ENCODE data around the gene OLIG3. TPM values are rescaled to one million over a fixed set of nuclear protein-coding genes. Genes with fewer than 3 reads are reported as not detected.

The OLIG3 gene
- total and polyA plus RNA-seq, 2 of the 8 experiments (the other 6 are each of a cell fraction or from before 2014, with no cell fraction given) = 0.60 to 1.3 TPM

DNA sequence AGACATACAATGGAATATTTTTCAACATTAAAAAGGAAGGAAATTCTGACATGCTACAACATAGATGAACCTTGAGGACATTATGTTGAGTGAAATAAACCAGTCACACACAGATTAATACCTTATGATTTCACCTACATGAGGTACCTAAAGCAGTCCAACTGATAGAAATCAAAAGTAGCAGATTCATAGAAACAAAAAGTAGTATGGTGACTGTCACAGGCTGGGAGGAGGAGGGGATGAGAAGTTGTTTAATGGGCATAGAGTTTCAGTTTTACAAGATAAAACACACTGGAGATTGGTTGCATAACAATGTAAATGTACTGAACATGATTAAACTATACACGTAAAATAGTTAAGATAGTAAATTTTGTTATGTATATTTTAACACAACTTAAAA lies 48.5 kb upstream of the OLIG3 start:
- H3K56ac ChIP-seq (replicated peaks; ENCODE audit: insufficient read length, low read depth, low read length) = no peak overlapping the region
- no peak overlapping the region for H2BK15ac ChIP-seq (ENCODE audit: low read length)
- no peaks in the 10 kb centered on the region for H3K23me2 ChIP-seq (ENCODE audit: low read depth, low read length)
- no peak overlapping the region for H3K9ac ChIP-seq (replicated peaks in 1 of 4; ENCODE audit: extremely low read depth in 1 of 4, low read depth in 3 of 4, low read length in 3 of 4)
- ChIA-PET POLR2A (ENCODE audit: partially characterized antibody) (no interaction called here), CTCF (ENCODE audit: partially characterized antibody) (interaction anchor here (0.6 to 1.9 kb wide), 4 partner anchors 10 to 122 kb away, joined by 3 to 9 read pairs (median 4); no protein-coding TSS in a partner anchor)
- H3K4ac ChIP-seq (replicated peaks; ENCODE audit: insufficient read length, low read depth, low read length) = no peak overlapping the region
- no peak overlapping the region for H3K18ac ChIP-seq (ENCODE audit: extremely low read depth, low read length)
- no peak overlapping the region for H4K5ac ChIP-seq (ENCODE audit: insufficient read length, low read depth, low read length)
- peak overlapping the region in 1 of 4 experiments; percentile 25; a peak in 1 of 8 replicates for H3K4me3 ChIP-seq (ENCODE audit: extremely low read depth in 1 of 4, insufficient read depth in 2 of 4, low read depth in 3 of 4, low read length in 4 of 4)
- H3K27me3 ChIP-seq (replicated peaks in 1 of 4; ENCODE audit: control insufficient read depth in 3 of 4, extremely low read depth in 1 of 4, insufficient read depth in 3 of 4, low read length in 3 of 4) = no peaks in the 10 kb centered on the region
- no peak overlapping the region for H4K91ac ChIP-seq (replicated peaks; ENCODE audit: insufficient read length, low read length)
- H3K79me2 ChIP-seq (ENCODE audit: control insufficient read depth in 1 of 2, insufficient read depth in 2 of 2, low read length in 2 of 2) = no peaks in the 10 kb centered on the region
- no peak overlapping the region for H2AFZ ChIP-seq (ENCODE audit: low read length)
- peak overlapping the region in 1 of 2 experiments; percentile 45; a peak in 1 of 4 replicates for H3K4me2 ChIP-seq (ENCODE audit: insufficient read depth in 1 of 2, low read depth in 2 of 2, low read length in 2 of 2)
- H2BK20ac ChIP-seq (ENCODE audit: low read length) = no peak overlapping the region
- H3K36me3 ChIP-seq (ENCODE audit: control insufficient read depth in 2 of 4, insufficient read depth in 4 of 4, low read length in 3 of 4) = no peaks in the 10 kb centered on the region
- no peaks in the 10 kb centered on the region for H3K9me3 ChIP-seq (ENCODE audit: insufficient read depth in 2 of 2, low read depth in 1 of 2, low read length in 1 of 2)
- H2BK12ac ChIP-seq (ENCODE audit: low read depth, low read length) = no peak overlapping the region
- H3K4me1 ChIP-seq (replicated peaks in 1 of 4; ENCODE audit: control insufficient read depth in 3 of 4, insufficient read depth in 4 of 4, low read length in 3 of 4) = peaks cover 2 to 19% (median 12%) of the 10 kb centered on the region in 4 experiments; a peak in 5 of 7 replicates
- no peak overlapping the region for H3K27ac ChIP-seq (ENCODE audit: low read depth, low read length)
- H4K20me1 ChIP-seq (replicated peaks in 1 of 2; ENCODE audit: control insufficient read depth in 1 of 2, insufficient read depth in 2 of 2, low read length in 2 of 2) = no peaks in the 10 kb centered on the region
- no peaks in the 10 kb centered on the region for H3K79me1 ChIP-seq (ENCODE audit: low read depth, low read length)
- H3K14ac ChIP-seq (ENCODE audit: insufficient read length) = no peak overlapping the region
- DNase-seq (ENCODE audit: low read depth in 1 of 2, low spot score in 2 of 2) (no peak), FAIRE-seq (no peak)
- 17% methylated on average over 1 of the region's 1 CpG; no CpG with 5 or more reads in 1 of the 2 experiments for WGBS, 2 experiments (ENCODE audit: extremely low coverage in 1 of 2, insufficient coverage in 1 of 2, insufficient read length in 1 of 2, insufficient replicate concordance in 2 of 2, low coverage in 1 of 2, low lambda C conversion rate in 2 of 2, missing lambda C conversion rate in 1 of 2)
- H3K23ac ChIP-seq (ENCODE audit: insufficient read length) = no peak overlapping the region
- no peak overlapping the region for H2AK5ac ChIP-seq (ENCODE audit: low read depth, low read length)
- no peak overlapping the region for H2BK120ac ChIP-seq (replicated peaks; ENCODE audit: low read depth, low read length)
- H2BK5ac ChIP-seq (ENCODE audit: low read depth, low read length) = no peak overlapping the region
- H4K8ac ChIP-seq (ENCODE audit: extremely low read depth, insufficient read depth, low read length) = no peak overlapping the region
- no peak for TF ChIP-seq EZH2 (IDR thresholded peaks at IDR 0.05; ENCODE audit: low read depth, low read length, severe bottlenecking)
- no peak for TF ChIP-seq HDAC2 (IDR thresholded peaks at IDR 0.05; ENCODE audit: borderline replicate concordance in 1 of 2, low read depth in 2 of 2, low read length in 2 of 2)
- no peak for TF ChIP-seq ASH2L (IDR thresholded peaks at IDR 0.05; ENCODE audit: low read length)
- TF ChIP-seq KDM4A (IDR thresholded peaks at IDR 0.05; ENCODE audit: low read depth, low read length, severe bottlenecking) = no peak
- TF ChIP-seq GABPA (IDR thresholded peaks at IDR 0.05; ENCODE audit: borderline replicate concordance, insufficient read depth, low read length) = no peak
- no peak for TF ChIP-seq KDM1A (IDR thresholded peaks at IDR 0.05; ENCODE audit: borderline replicate concordance, low read length)
- no peak for TF ChIP-seq RBBP5 (IDR thresholded peaks at IDR 0.05; ENCODE audit: borderline replicate concordance, low read depth, low read length)
- TF ChIP-seq CHD1 (IDR thresholded peaks at IDR 0.05; ENCODE audit: low read depth, low read length) = no peak
- TF ChIP-seq BCL11A (IDR thresholded peaks at IDR 0.05; ENCODE audit: low read depth in 2 of 2, low read length in 2 of 2) = no peak
- TF ChIP-seq EGR1 (IDR thresholded peaks at IDR 0.05; ENCODE audit: borderline replicate concordance, low read depth, low read length) = no peak
- no peak for TF ChIP-seq ZNF274 (IDR thresholded peaks at IDR 0.05; ENCODE audit: borderline replicate concordance, extremely low read depth, low read length)
- no peak for TF ChIP-seq PHF8 (conservative IDR thresholded peaks at IDR 0.05; ENCODE audit: low read depth, low read length)
- no peak for TF ChIP-seq SRF (IDR thresholded peaks at IDR 0.05; ENCODE audit: low read depth, low read length)
- no peak for TF ChIP-seq SP2 (IDR thresholded peaks at IDR 0.05; ENCODE audit: low read length)
